ENCODE data around the gene TROAP.
"Not testable (repeated sequence)": the region's sequence is repeated elsewhere in the genome, so short reads cannot be mapped to it uniquely, and the experiment has no call there.

The TROAP gene

GRCh38 chr12:49279706-49280159 is 43.3 kb upstream of the TROAP start:
- H3K4me3 ChIP-seq (ENCODE audit: low read depth, low read length): no peak overlapping the region
- TF ChIP-seq, protein P1, sequence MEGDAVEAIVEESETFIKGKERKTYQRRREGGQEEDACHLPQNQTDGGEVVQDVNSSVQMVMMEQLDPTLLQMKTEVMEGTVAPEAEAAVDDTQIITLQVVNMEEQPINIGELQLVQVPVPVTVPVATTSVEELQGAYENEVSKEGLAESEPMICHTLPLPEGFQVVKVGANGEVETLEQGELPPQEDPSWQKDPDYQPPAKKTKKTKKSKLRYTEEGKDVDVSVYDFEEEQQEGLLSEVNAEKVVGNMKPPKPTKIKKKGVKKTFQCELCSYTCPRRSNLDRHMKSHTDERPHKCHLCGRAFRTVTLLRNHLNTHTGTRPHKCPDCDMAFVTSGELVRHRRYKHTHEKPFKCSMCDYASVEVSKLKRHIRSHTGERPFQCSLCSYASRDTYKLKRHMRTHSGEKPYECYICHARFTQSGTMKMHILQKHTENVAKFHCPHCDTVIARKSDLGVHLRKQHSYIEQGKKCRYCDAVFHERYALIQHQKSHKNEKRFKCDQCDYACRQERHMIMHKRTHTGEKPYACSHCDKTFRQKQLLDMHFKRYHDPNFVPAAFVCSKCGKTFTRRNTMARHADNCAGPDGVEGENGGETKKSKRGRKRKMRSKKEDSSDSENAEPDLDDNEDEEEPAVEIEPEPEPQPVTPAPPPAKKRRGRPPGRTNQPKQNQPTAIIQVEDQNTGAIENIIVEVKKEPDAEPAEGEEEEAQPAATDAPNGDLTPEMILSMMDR (IDR thresholded peaks at IDR 0.05; ENCODE audit: low read depth, low read length): no peak
- DNase-seq (ENCODE audit: low read depth, low spot score): no peak
- in situ Hi-C loops (cut with HindIII; ENCODE audit: low sequenced_read_pairs): no loop called here

GRCh38 chr12:49280545-49280944 is 42.5 kb upstream of the TROAP start:
- H3K4me3 ChIP-seq (ENCODE audit: low read depth, low read length); DNase-seq (ENCODE audit: low read depth, low spot score); in situ Hi-C loops (cut with HindIII; ENCODE audit: low sequenced_read_pairs): not testable (repeated sequence)

GRCh38 chr12:49282302-49282701 is 40.8 kb upstream of the TROAP start:
- no peak for DNase-seq (ENCODE audit: low read depth, low spot score)
- in situ Hi-C loops (cut with HindIII; ENCODE audit: low sequenced_read_pairs): no loop called here
- TF ChIP-seq, protein P1 (IDR thresholded peaks at IDR 0.05; ENCODE audit: low read depth, low read length): no peak
- no peak overlapping the region for H3K4me3 ChIP-seq (ENCODE audit: low read depth, low read length)

- DNase-seq (ENCODE audit: low read depth, low spot score); H3K4me3 ChIP-seq (ENCODE audit: low read depth, low read length); in situ Hi-C loops (cut with HindIII; ENCODE audit: low sequenced_read_pairs): not testable (repeated sequence)
Observed at GRCh38 chr12:49282740-49283375, 40.2 kb upstream of the TROAP start.

- no peak for DNase-seq (ENCODE audit: low read depth, low spot score)
- H3K4me3 ChIP-seq (ENCODE audit: low read depth, low read length): no peak overlapping the region
- in situ Hi-C loops (cut with HindIII; ENCODE audit: low sequenced_read_pairs): no loop called here
- TF ChIP-seq, protein P1 (IDR thresholded peaks at IDR 0.05; ENCODE audit: low read depth, low read length): peak; percentile 30
Observed at GRCh38 chr12:49283541-49284429, 39.3 kb upstream of the TROAP start.

- in situ Hi-C loops (cut with HindIII; ENCODE audit: low sequenced_read_pairs): no loop called here
- DNase-seq (ENCODE audit: low read depth, low spot score): no peak
- TF ChIP-seq, protein P1 (IDR thresholded peaks at IDR 0.05; ENCODE audit: low read depth, low read length): no peak
- H3K4me3 ChIP-seq (ENCODE audit: low read depth, low read length): no peak overlapping the region
Observed at GRCh38 chr12:49284672-49285071, 38.4 kb upstream of the TROAP start.

DNA sequence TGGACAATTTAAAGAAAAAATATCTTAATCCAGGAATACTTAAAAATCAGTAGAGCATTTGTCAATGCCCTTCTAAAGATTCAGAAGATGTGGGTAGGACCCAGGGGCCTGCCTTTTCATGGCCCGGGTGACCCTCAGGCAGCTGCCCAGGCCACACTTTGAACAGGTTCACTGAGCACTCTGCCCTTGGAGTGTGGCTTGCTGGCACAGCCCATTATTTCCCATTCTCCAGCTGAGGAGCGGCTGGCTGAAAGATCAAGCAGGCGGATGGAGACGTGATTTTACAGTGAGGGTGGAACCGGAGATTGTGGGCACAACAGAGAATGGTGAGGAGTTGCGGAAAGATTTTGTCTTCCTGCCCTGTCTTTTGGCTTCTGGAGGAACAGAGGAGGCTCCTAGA is 35.2 kb upstream of the TROAP start:
- TF ChIP-seq, protein P1 (IDR thresholded peaks at IDR 0.05; ENCODE audit: low read depth, low read length): no peak
- no peak for DNase-seq (ENCODE audit: low read depth, low spot score)
- no peak overlapping the region for H3K4me3 ChIP-seq (ENCODE audit: low read depth, low read length)
- in situ Hi-C loops (cut with HindIII; ENCODE audit: low sequenced_read_pairs): no loop called here

Measured in astrocyte of the spinal cord (primary cell).